ENCODE results near the gene HMCN1. TPM values are rescaled to one million over a fixed set of nuclear protein-coding genes. Genes with fewer than 3 reads are reported as not detected.

The HMCN1 gene
- total and polyA plus RNA-seq, 2 donors = 0.50 to 0.85 TPM

- H3K27me3 ChIP-seq (ENCODE audit: control insufficient read depth in 2 of 2, insufficient read depth in 1 of 2, low read length in 1 of 2) = no peaks in the 10 kb centered on the region
- no peaks in the 10 kb centered on the region for H3K9me3 ChIP-seq (ENCODE audit: control insufficient read depth in 2 of 2, insufficient read depth in 1 of 2, low read length in 1 of 2)
- H3K4me1 ChIP-seq (ENCODE audit: control insufficient read depth in 2 of 2, insufficient read depth in 2 of 2, low read length in 2 of 2) = no peaks in the 10 kb centered on the region
- peak in 1 of 9 donors; percentile 15 for DNase-seq (ENCODE audit: low read depth in 6 of 9, low spot score in 9 of 9)
- no peaks in the 10 kb centered on the region for H3K36me3 ChIP-seq (ENCODE audit: control insufficient read depth in 2 of 2, insufficient read depth in 2 of 2, low read length in 1 of 2)
- H3K4me3 ChIP-seq (ENCODE audit: low read length in 2 of 2) = no peak overlapping the region
- peak overlapping the region in 1 of 2 donors; percentile 32 for H3K27ac ChIP-seq (ENCODE audit: low read depth in 1 of 2, low read length in 1 of 2)
- 82% methylated on average over 1 of the region's 1 CpG for WGBS
Measured at GRCh38 chr1:186059311-186059710, 325.1 kb downstream of the HMCN1 start.

GRCh38 chr1:186059752-186060151 is 325.6 kb downstream of the HMCN1 start:
- no peaks in the 10 kb centered on the region for H3K27me3 ChIP-seq (ENCODE audit: control insufficient read depth in 2 of 2, insufficient read depth in 1 of 2, low read length in 1 of 2)
- H3K4me3 ChIP-seq (ENCODE audit: low read length in 2 of 2) = no peak overlapping the region
- no peaks in the 10 kb centered on the region for H3K36me3 ChIP-seq (ENCODE audit: control insufficient read depth in 2 of 2, insufficient read depth in 2 of 2, low read length in 1 of 2)
- DNase-seq (ENCODE audit: low read depth in 6 of 9, low spot score in 9 of 9) = no peak
- no peaks in the 10 kb centered on the region for H3K9me3 ChIP-seq (ENCODE audit: control insufficient read depth in 2 of 2, insufficient read depth in 1 of 2, low read length in 1 of 2)
- WGBS = 91% methylated on average over 4 of the region's 4 CpGs
- no peaks in the 10 kb centered on the region for H3K4me1 ChIP-seq (ENCODE audit: control insufficient read depth in 2 of 2, insufficient read depth in 2 of 2, low read length in 2 of 2)
- no peak overlapping the region for H3K27ac ChIP-seq (ENCODE audit: low read depth in 1 of 2, low read length in 1 of 2)

- H3K36me3 ChIP-seq (ENCODE audit: control insufficient read depth in 2 of 2, insufficient read depth in 2 of 2, low read length in 1 of 2) = no peaks in the 10 kb centered on the region
- no peaks in the 10 kb centered on the region for H3K9me3 ChIP-seq (ENCODE audit: control insufficient read depth in 2 of 2, insufficient read depth in 1 of 2, low read length in 1 of 2)
- no peak overlapping the region for H3K4me3 ChIP-seq (ENCODE audit: low read length in 2 of 2)
- no peaks in the 10 kb centered on the region for H3K27me3 ChIP-seq (ENCODE audit: control insufficient read depth in 2 of 2, insufficient read depth in 1 of 2, low read length in 1 of 2)
- H3K4me1 ChIP-seq (ENCODE audit: control insufficient read depth in 2 of 2, insufficient read depth in 2 of 2, low read length in 2 of 2) = no peaks in the 10 kb centered on the region
- no peak overlapping the region for H3K27ac ChIP-seq (ENCODE audit: low read depth in 1 of 2, low read length in 1 of 2)
- DNase-seq (ENCODE audit: low read depth in 6 of 9, low spot score in 9 of 9) = no peak
Measured at GRCh38 chr1:186060226-186060625, 326.0 kb downstream of the HMCN1 start.

- Histone ChIP-seq H3K27me3 (ENCODE audit: control insufficient read depth in 2 of 2, insufficient read depth in 1 of 2, low read length in 1 of 2) (no peaks in the 10 kb centered on the region), H3K4me1 (ENCODE audit: control insufficient read depth in 2 of 2, insufficient read depth in 2 of 2, low read length in 2 of 2) (no peaks in the 10 kb centered on the region), H3K36me3 (ENCODE audit: control insufficient read depth in 2 of 2, insufficient read depth in 2 of 2, low read length in 1 of 2) (no peaks in the 10 kb centered on the region), H3K4me3 (ENCODE audit: low read length in 2 of 2) (no peak overlapping the region), H3K27ac (ENCODE audit: low read depth in 1 of 2, low read length in 1 of 2) (no peak overlapping the region), H3K9me3 (ENCODE audit: control insufficient read depth in 2 of 2, insufficient read depth in 1 of 2, low read length in 1 of 2) (no peaks in the 10 kb centered on the region)
- no peak for DNase-seq (ENCODE audit: low read depth in 6 of 9, low spot score in 9 of 9)
- WGBS = 61% methylated on average over 1 of the region's 1 CpG
Measured at GRCh38 chr1:186063091-186063657, 329.0 kb downstream of the HMCN1 start.

GRCh38 chr1:186066411-186066810 is 332.2 kb downstream of the HMCN1 start:
- no peaks in the 10 kb centered on the region for H3K4me1 ChIP-seq (ENCODE audit: control insufficient read depth in 2 of 2, insufficient read depth in 2 of 2, low read length in 2 of 2)
- no peak overlapping the region for H3K27ac ChIP-seq (ENCODE audit: low read depth in 1 of 2, low read length in 1 of 2)
- WGBS = 66% methylated on average over 3 of the region's 3 CpGs
- no peaks in the 10 kb centered on the region for H3K36me3 ChIP-seq (ENCODE audit: control insufficient read depth in 2 of 2, insufficient read depth in 2 of 2, low read length in 1 of 2)
- H3K9me3 ChIP-seq (ENCODE audit: control insufficient read depth in 2 of 2, insufficient read depth in 1 of 2, low read length in 1 of 2) = no peaks in the 10 kb centered on the region
- no peak overlapping the region for H3K4me3 ChIP-seq (ENCODE audit: low read length in 2 of 2)
- no peak for DNase-seq (ENCODE audit: low read depth in 6 of 9, low spot score in 9 of 9)
- no peaks in the 10 kb centered on the region for H3K27me3 ChIP-seq (ENCODE audit: control insufficient read depth in 2 of 2, insufficient read depth in 1 of 2, low read length in 1 of 2)

- WGBS = 97% methylated on average over 1 of the region's 1 CpG
Measured at GRCh38 chr1:186073697-186074096, 339.5 kb downstream of the HMCN1 start.

GRCh38 chr1:186076006-186076405 is 341.8 kb downstream of the HMCN1 start:
- DNase-seq (ENCODE audit: low read depth in 6 of 9, low spot score in 9 of 9) = no peak
- Histone ChIP-seq H3K27me3 (ENCODE audit: control insufficient read depth in 2 of 2, insufficient read depth in 1 of 2, low read length in 1 of 2) (no peaks in the 10 kb centered on the region), H3K36me3 (ENCODE audit: control insufficient read depth in 2 of 2, insufficient read depth in 2 of 2, low read length in 1 of 2) (no peaks in the 10 kb centered on the region), H3K4me3 (ENCODE audit: low read length in 2 of 2) (no peak overlapping the region), H3K4me1 (ENCODE audit: control insufficient read depth in 2 of 2, insufficient read depth in 2 of 2, low read length in 2 of 2) (no peaks in the 10 kb centered on the region), H3K9me3 (ENCODE audit: control insufficient read depth in 2 of 2, insufficient read depth in 1 of 2, low read length in 1 of 2) (no peaks in the 10 kb centered on the region), H3K27ac (ENCODE audit: low read depth in 1 of 2, low read length in 1 of 2) (no peak overlapping the region)
- WGBS = 91% methylated on average over 4 of the region's 4 CpGs

More at GRCh38 chr1:186073697-186074096, 339.5 kb downstream of the HMCN1 start:
- Histone ChIP-seq H3K36me3 (ENCODE audit: control insufficient read depth in 2 of 2, insufficient read depth in 2 of 2, low read length in 1 of 2) (no peaks in the 10 kb centered on the region), H3K27ac (ENCODE audit: low read depth in 1 of 2, low read length in 1 of 2) (no peak overlapping the region), H3K27me3 (ENCODE audit: control insufficient read depth in 2 of 2, insufficient read depth in 1 of 2, low read length in 1 of 2) (no peaks in the 10 kb centered on the region), H3K9me3 (ENCODE audit: control insufficient read depth in 2 of 2, insufficient read depth in 1 of 2, low read length in 1 of 2) (no peaks in the 10 kb centered on the region), H3K4me1 (ENCODE audit: control insufficient read depth in 2 of 2, insufficient read depth in 2 of 2, low read length in 2 of 2) (no peaks in the 10 kb centered on the region), H3K4me3 (ENCODE audit: low read length in 2 of 2) (no peak overlapping the region)
- no peak for DNase-seq (ENCODE audit: low read depth in 6 of 9, low spot score in 9 of 9)

GRCh38 chr1:186078245-186078644 is 344.1 kb downstream of the HMCN1 start:
- no peak for DNase-seq (ENCODE audit: low read depth in 6 of 9, low spot score in 9 of 9)

GRCh38 chr1:186079084-186079684 is 345.0 kb downstream of the HMCN1 start:
- H3K4me3 ChIP-seq (ENCODE audit: low read length in 2 of 2) = no peak overlapping the region
- H3K36me3 ChIP-seq (ENCODE audit: control insufficient read depth in 2 of 2, insufficient read depth in 2 of 2, low read length in 1 of 2) = no peaks in the 10 kb centered on the region
- DNase-seq (ENCODE audit: low read depth in 6 of 9, low spot score in 9 of 9) = no peak
- no peaks in the 10 kb centered on the region for H3K4me1 ChIP-seq (ENCODE audit: control insufficient read depth in 2 of 2, insufficient read depth in 2 of 2, low read length in 2 of 2)
- WGBS = 94% methylated on average over 7 of the region's 7 CpGs
- no peaks in the 10 kb centered on the region for H3K9me3 ChIP-seq (ENCODE audit: control insufficient read depth in 2 of 2, insufficient read depth in 1 of 2, low read length in 1 of 2)
- H3K27me3 ChIP-seq (ENCODE audit: control insufficient read depth in 2 of 2, insufficient read depth in 1 of 2, low read length in 1 of 2) = no peaks in the 10 kb centered on the region
- H3K27ac ChIP-seq (ENCODE audit: low read depth in 1 of 2, low read length in 1 of 2) = no peak overlapping the region

More at GRCh38 chr1:186078245-186078644, 344.1 kb downstream of the HMCN1 start:
- H3K4me3 ChIP-seq (ENCODE audit: low read length in 2 of 2) = no peak overlapping the region
- H3K27me3 ChIP-seq (ENCODE audit: control insufficient read depth in 2 of 2, insufficient read depth in 1 of 2, low read length in 1 of 2) = no peaks in the 10 kb centered on the region
- H3K27ac ChIP-seq (ENCODE audit: low read depth in 1 of 2, low read length in 1 of 2) = no peak overlapping the region
- WGBS = 91% methylated on average over 2 of the region's 2 CpGs
- no peaks in the 10 kb centered on the region for H3K4me1 ChIP-seq (ENCODE audit: control insufficient read depth in 2 of 2, insufficient read depth in 2 of 2, low read length in 2 of 2)
- no peaks in the 10 kb centered on the region for H3K36me3 ChIP-seq (ENCODE audit: control insufficient read depth in 2 of 2, insufficient read depth in 2 of 2, low read length in 1 of 2)
- H3K9me3 ChIP-seq (ENCODE audit: control insufficient read depth in 2 of 2, insufficient read depth in 1 of 2, low read length in 1 of 2) = no peaks in the 10 kb centered on the region
